VCaP (cell line): ENCODE data around the gene SMYD2.

Source experiments
- H3K27ac ChIP-seq: fragments of 450-650 bp; 2 replicates; pipeline ENCODE4 v1.5.1; 2017
- TF ChIP-seq, protein P1 (sequence below): fragments of 450-650 bp; conservative IDR thresholded peaks from 2 replicates; pipeline ENCODE4 v1.5.1; 2017; ENCODE audit warnings: mild to moderate bottlenecking, moderate library complexity

Gene SMYD2

DNA sequence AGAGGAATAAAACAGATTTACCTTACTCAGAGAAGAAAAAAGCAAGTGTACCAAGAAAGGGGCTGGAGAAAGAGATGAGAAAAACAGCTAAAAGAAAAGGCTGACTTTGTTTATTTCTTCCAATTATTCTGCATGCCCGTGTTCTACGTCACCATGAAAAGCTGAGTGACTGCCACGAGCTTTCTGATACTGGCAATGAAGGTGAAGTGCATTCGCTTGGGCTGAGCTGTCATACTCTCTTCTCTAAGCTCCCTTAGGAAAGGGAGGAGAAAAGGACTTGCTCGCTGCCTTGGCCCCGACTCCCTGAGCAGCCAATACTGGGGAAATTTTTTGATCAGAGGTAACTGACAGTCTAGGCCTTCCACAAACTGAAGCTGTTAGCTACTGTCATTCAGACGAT lies 105.4 kb downstream of the SMYD2 start:
- H3K27ac ChIP-seq, result no peak overlapping the region
- TF ChIP-seq, protein P1, sequence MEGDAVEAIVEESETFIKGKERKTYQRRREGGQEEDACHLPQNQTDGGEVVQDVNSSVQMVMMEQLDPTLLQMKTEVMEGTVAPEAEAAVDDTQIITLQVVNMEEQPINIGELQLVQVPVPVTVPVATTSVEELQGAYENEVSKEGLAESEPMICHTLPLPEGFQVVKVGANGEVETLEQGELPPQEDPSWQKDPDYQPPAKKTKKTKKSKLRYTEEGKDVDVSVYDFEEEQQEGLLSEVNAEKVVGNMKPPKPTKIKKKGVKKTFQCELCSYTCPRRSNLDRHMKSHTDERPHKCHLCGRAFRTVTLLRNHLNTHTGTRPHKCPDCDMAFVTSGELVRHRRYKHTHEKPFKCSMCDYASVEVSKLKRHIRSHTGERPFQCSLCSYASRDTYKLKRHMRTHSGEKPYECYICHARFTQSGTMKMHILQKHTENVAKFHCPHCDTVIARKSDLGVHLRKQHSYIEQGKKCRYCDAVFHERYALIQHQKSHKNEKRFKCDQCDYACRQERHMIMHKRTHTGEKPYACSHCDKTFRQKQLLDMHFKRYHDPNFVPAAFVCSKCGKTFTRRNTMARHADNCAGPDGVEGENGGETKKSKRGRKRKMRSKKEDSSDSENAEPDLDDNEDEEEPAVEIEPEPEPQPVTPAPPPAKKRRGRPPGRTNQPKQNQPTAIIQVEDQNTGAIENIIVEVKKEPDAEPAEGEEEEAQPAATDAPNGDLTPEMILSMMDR, result no peak
